HG02870 (cell line): ENCODE measurements around the gene PHACTR2.
"Not testable (repeated sequence)": the region's sequence is repeated elsewhere in the genome, so short reads cannot be mapped to it uniquely, and the experiment has no call there.

Source experiments
- ATAC-seq: cut with Tn5 transposase; IDR thresholded peaks from one replicate; pipeline ENCODE4 v1.9.1; 2021; ENCODE audit warnings: mild to moderate bottlenecking, moderate library complexity; ENCODE audit not compliant: unreplicated experiment

Gene PHACTR2

GRCh38 chr6:143758551-143758950 is 80.8 kb downstream of the PHACTR2 start:
- no peak for ATAC-seq

- ATAC-seq, result no peak
Observed at GRCh38 chr6:143759666-143760065, 81.9 kb downstream of the PHACTR2 start.

- ATAC-seq, result no peak
Observed at GRCh38 chr6:143761074-143761473, 83.3 kb downstream of the PHACTR2 start.

GRCh38 chr6:143762126-143762525 is 84.4 kb downstream of the PHACTR2 start:
- ATAC-seq, result no peak

GRCh38 chr6:143765422-143766184 is 87.8 kb downstream of the PHACTR2 start:
- ATAC-seq, result no peak

GRCh38 chr6:143766185-143766553 is 88.4 kb downstream of the PHACTR2 start:
- no peak for ATAC-seq

- ATAC-seq, result no peak
Observed at GRCh38 chr6:143767433-143767832, 89.7 kb downstream of the PHACTR2 start.

- ATAC-seq, result no peak
Observed at GRCh38 chr6:143772116-143773086, 94.6 kb downstream of the PHACTR2 start.

- ATAC-seq, result no peak
Observed at GRCh38 chr6:143773506-143774150, 95.9 kb downstream of the PHACTR2 start.

- no peak for ATAC-seq
Observed at GRCh38 chr6:143774347-143774746, 96.6 kb downstream of the PHACTR2 start.

- ATAC-seq, result no peak
Observed at GRCh38 chr6:143775336-143775735, 97.6 kb downstream of the PHACTR2 start.

GRCh38 chr6:143778926-143779325 is 101.2 kb downstream of the PHACTR2 start:
- no peak for ATAC-seq

GRCh38 chr6:143782481-143782880 is 104.7 kb downstream of the PHACTR2 start:
- no peak for ATAC-seq

GRCh38 chr6:143783077-143783476 is 105.3 kb downstream of the PHACTR2 start:
- ATAC-seq, result no peak

GRCh38 chr6:143784316-143784715 is 106.6 kb downstream of the PHACTR2 start:
- ATAC-seq, result no peak

- not testable (repeated sequence) for ATAC-seq
Observed at GRCh38 chr6:143786371-143786770, 108.6 kb downstream of the PHACTR2 start.

- ATAC-seq, result no peak
Observed at GRCh38 chr6:143792402-143793279, 114.9 kb downstream of the PHACTR2 start.

- no peak for ATAC-seq
Observed at GRCh38 chr6:143793280-143793619, 115.5 kb downstream of the PHACTR2 start.

GRCh38 chr6:143796551-143796950 is 118.8 kb downstream of the PHACTR2 start:
- ATAC-seq, result not testable (repeated sequence)

GRCh38 chr6:143798487-143798886 is 120.7 kb downstream of the PHACTR2 start:
- ATAC-seq, result not testable (repeated sequence)
